Stimulated activated naive CD8-positive, alpha-beta T cell treated with anti-CD3 and anti-CD28 coated beads, Interleukin-15, Interleukin-2, amounts not matched to agents 100 ng/mL and 50 ng/mL, for 24 hours (primary cell): ENCODE measurements around the gene CLN5.
"Not testable (repeated sequence)": the region's sequence is repeated elsewhere in the genome, so short reads cannot be mapped to it uniquely, and the experiment has no call there.

Experiments used
- H3K27ac Mint-ChIP-seq: one replicate; pipeline ENCODE4 v1.8.0; 2021; ENCODE audit warnings: mild to moderate bottlenecking, mixed read lengths
- H3K27me3 Mint-ChIP-seq: one replicate; pipeline ENCODE4 v1.8.0; 2021; ENCODE audit warnings: mixed read lengths
- H3K36me3 Mint-ChIP-seq: one replicate; pipeline ENCODE4 v1.8.0; 2021; ENCODE audit warnings: low read depth, mixed read lengths
- H3K4me1 Mint-ChIP-seq: one replicate; pipeline ENCODE4 v1.8.0; 2021; ENCODE audit warnings: low read depth, mixed read lengths
- H3K4me3 Mint-ChIP-seq: one replicate; pipeline ENCODE4 v1.8.0; 2021; ENCODE audit warnings: mild to moderate bottlenecking, mixed read lengths
- H3K9me3 Mint-ChIP-seq: one replicate; pipeline ENCODE4 v1.8.0; 2021; ENCODE audit warnings: mixed read lengths

Gene CLN5

DNA sequence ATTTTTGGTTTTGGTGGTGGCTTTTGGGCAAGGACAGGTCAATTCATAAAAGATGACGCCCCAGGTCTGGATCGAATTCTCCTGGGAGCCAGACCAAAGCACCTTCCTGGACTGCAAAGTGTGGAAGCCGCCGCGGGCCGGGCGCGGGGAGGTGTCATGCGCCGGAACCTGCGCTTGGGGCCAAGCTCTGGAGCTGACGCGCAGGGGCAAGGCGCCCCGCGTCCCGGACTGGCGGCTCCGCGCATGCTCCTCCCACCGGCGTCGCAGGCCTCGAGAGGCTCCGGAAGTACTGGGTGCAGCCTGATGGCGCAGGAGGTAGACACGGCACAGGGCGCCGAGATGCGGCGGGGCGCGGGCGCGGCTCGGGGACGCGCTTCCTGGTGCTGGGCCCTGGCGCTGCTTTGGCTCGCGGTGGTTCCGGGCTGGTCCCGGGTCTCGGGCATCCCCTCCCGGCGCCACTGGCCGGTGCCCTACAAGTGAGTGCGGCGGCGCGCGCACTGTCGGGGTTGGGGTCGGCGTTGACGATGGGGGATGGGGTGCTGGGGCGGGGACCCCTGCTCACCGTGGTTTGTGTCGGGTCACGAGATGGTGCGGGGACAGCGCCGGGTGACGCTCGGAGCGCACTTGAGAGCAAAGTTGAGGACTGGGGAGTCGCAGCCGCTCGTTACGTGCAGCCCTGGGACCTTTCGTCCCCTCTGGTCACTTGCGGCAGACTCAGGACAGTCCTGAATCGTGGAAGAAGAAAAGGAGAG lies at the start of gene CLN5:
Gene CLN5, plus strand, starts transcription at position 286 of the 752 bp plus-strand sequence. Its CDS starts 18 bp downstream, at position 304.
- Mint-ChIP-seq H3K9me3 (no peaks in the 10 kb centered on the region), H3K27me3 (no peaks in the 10 kb centered on the region), H3K27ac (peak within 1 kb of the TSS; percentile 97), H3K4me1 (peaks cover 35% of the 10 kb centered on the region), H3K4me3 (peak within 1 kb of the TSS; percentile 98), H3K36me3 (peaks cover 25% of the 10 kb centered on the region)

DNA sequence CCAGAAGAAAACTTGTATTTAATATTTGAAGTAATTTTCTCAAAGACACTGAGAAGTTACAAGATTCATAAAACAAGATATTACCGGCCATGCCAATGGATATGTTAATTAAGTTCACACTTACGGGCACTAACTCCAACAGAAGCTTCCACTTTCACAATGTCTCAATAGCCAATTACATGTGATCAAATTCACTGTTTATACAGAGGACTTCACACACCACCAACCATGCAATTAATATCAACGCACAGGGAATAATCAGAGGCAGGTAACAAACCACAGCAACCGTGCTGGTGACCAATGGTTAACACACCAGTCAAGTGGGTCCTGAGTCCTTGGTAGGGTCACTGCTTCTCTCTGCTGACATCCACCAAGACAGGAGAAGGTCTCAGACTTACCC lies 49.5 kb upstream of the CLN5 start:
- Mint-ChIP-seq H3K27ac (no peak overlapping the region), H3K27me3 (peaks cover 3% of the 10 kb centered on the region)

DNA sequence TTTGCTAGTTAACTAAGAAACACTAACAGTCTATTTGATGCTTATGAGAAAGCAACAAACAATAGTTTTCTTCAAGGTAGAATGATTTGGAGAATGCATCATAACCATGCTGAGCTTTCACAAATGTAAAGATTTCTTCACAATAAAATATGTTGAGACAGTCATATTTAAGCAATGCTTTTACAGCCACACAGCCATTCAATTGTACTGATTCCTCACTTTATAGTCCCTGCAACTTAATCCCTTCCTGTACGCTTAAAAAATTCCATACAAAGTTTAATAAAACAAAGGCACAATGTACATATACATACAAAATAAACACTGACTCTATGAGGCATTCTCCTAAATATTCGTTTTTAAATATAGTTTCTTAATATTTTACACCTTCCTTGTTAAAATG lies 48.2 kb upstream of the CLN5 start:
- peaks cover 3% of the 10 kb centered on the region for H3K27me3 Mint-ChIP-seq
- H3K9me3 Mint-ChIP-seq = peaks cover 7% of the 10 kb centered on the region
- no peaks in the 10 kb centered on the region for H3K36me3 Mint-ChIP-seq
- H3K27ac Mint-ChIP-seq = no peak overlapping the region
- H3K4me1 Mint-ChIP-seq = no peaks in the 10 kb centered on the region
- no peak overlapping the region for H3K4me3 Mint-ChIP-seq

More for the DNA sequence above, 49.5 kb upstream of the CLN5 start:
- H3K4me3 Mint-ChIP-seq = no peak overlapping the region
- H3K4me1 Mint-ChIP-seq = no peaks in the 10 kb centered on the region
- peaks cover 7% of the 10 kb centered on the region for H3K9me3 Mint-ChIP-seq
- H3K36me3 Mint-ChIP-seq = no peaks in the 10 kb centered on the region

GRCh38 chr13:76944456-76944855 lies 47.4 kb upstream of the CLN5 start:
- Mint-ChIP-seq H3K36me3 (no peaks in the 10 kb centered on the region), H3K27me3 (peaks cover 3% of the 10 kb centered on the region), H3K4me1 (no peaks in the 10 kb centered on the region), H3K4me3 (no peak overlapping the region), H3K27ac (no peak overlapping the region), H3K9me3 (peaks cover 7% of the 10 kb centered on the region)

DNA sequence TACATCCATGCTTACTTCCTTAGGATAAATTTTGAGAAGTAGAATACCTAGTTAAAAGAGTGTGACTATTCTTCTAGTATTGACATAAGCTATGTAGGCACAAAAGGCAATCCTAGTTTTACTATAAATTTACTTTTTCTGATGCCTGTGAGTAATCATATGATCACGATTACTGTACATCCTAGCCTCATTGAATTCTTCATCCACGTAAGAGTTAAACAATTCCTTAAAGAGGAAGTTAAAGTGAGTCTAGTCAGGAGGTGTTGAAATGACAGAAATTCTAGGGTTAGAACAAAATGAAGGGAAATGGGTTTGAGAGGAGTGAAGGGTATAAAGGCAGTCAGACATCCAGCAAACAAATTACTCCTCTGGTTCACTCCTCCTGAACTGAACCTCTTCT lies 43.7 kb upstream of the CLN5 start, which contains the start of gene ACOD1:
Gene ACOD1, plus strand, starts transcription at position 363 of the 400 bp plus-strand sequence. CDS start 48 bp downstream, outside the sequence.
- H3K9me3 Mint-ChIP-seq = peaks cover 7% of the 10 kb centered on the region

DNA sequence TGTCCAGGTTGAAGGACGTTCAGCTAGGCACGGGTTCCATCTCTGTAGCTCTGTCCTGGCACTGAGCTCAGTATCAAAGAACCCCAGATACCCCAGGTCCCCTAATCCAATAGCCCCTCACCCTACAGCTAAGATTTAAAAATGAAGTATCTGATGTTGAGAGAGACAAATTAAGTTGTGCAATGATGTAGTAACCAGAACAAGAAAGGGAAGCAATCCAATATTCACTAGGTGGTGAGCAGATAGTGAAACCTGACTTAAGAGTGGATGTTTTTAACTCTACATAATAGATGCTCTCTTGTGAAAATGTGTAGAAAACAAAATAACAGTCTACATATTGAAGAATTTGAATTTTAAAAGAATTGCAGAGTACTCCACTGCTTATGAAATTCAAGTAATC lies 41.8 kb upstream of the CLN5 start:
- Mint-ChIP-seq H3K27ac (no peak overlapping the region), H3K36me3 (no peaks in the 10 kb centered on the region), H3K9me3 (peaks cover 7% of the 10 kb centered on the region), H3K4me3 (no peak overlapping the region), H3K4me1 (no peaks in the 10 kb centered on the region), H3K27me3 (peaks cover 13% of the 10 kb centered on the region)

More for the DNA sequence above, 43.7 kb upstream of the CLN5 start, which contains the start of gene ACOD1:
- no peak within 1 kb of the TSS for H3K4me3 Mint-ChIP-seq
- peaks cover 13% of the 10 kb centered on the region for H3K27me3 Mint-ChIP-seq
- no peaks in the 10 kb centered on the region for H3K36me3 Mint-ChIP-seq
- H3K4me1 Mint-ChIP-seq = no peaks in the 10 kb centered on the region
- no peak within 1 kb of the TSS for H3K27ac Mint-ChIP-seq

DNA sequence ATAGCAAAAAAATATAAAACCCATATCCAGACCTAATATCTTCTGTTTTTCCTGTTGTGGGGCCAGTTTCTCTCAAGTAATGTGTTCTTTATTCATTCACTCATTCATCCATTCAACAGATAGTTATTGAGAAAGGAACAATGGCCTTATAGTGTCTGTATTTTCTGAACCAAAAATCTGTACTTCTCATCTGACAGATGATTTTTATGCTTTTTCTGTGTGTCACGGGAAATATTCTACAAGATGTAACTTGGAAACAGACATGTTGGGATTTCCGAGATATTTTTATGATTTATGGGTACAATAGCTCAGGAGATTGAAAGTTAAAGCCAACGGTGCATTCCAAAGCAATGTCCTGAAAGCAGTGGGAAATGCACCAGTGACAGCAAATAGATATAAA lies 37.9 kb upstream of the CLN5 start:
- H3K27me3 Mint-ChIP-seq = peaks cover 10% of the 10 kb centered on the region
- H3K4me1 Mint-ChIP-seq = no peaks in the 10 kb centered on the region
- no peak overlapping the region for H3K27ac Mint-ChIP-seq
- peaks cover 4% of the 10 kb centered on the region for H3K9me3 Mint-ChIP-seq
- no peaks in the 10 kb centered on the region for H3K36me3 Mint-ChIP-seq
- H3K4me3 Mint-ChIP-seq = no peak overlapping the region

GRCh38 chr13:76954538-76954937 lies 37.3 kb upstream of the CLN5 start:
- Mint-ChIP-seq H3K36me3 (no peaks in the 10 kb centered on the region), H3K27ac (no peak overlapping the region), H3K4me3 (no peak overlapping the region), H3K27me3 (peaks cover 10% of the 10 kb centered on the region), H3K4me1 (no peaks in the 10 kb centered on the region), H3K9me3 (peaks cover 8% of the 10 kb centered on the region)

GRCh38 chr13:76955193-76955592 lies 36.7 kb upstream of the CLN5 start:
- Mint-ChIP-seq H3K9me3 (peaks cover 9% of the 10 kb centered on the region), H3K4me3 (no peak overlapping the region), H3K36me3 (no peaks in the 10 kb centered on the region), H3K4me1 (no peaks in the 10 kb centered on the region), H3K27ac (no peak overlapping the region), H3K27me3 (peaks cover 10% of the 10 kb centered on the region)

DNA sequence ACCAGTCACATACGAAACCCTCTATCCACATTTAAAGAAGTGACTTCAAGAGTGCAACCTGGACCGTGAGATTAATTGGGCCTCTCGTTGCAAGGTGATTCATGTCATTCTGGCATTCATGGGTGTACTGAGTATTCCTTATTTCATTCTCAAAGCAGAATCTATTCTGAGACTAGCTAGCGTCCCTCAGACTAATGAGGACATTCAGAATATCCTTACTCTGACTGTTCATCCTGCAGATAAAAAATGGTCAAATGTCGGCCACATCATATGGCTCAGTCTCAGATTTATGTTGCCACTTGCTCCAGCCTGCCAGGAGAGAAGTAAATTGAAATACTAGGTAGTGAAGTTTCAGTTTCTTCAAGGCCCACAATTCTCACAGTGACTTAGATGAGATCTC lies 36.2 kb upstream of the CLN5 start:
- peaks cover 13% of the 10 kb centered on the region for H3K9me3 Mint-ChIP-seq
- H3K4me1 Mint-ChIP-seq = no peaks in the 10 kb centered on the region
- H3K36me3 Mint-ChIP-seq = peaks cover 4% of the 10 kb centered on the region
- H3K27ac Mint-ChIP-seq = no peak overlapping the region
- no peak overlapping the region for H3K4me3 Mint-ChIP-seq
- peaks cover 8% of the 10 kb centered on the region for H3K27me3 Mint-ChIP-seq

DNA sequence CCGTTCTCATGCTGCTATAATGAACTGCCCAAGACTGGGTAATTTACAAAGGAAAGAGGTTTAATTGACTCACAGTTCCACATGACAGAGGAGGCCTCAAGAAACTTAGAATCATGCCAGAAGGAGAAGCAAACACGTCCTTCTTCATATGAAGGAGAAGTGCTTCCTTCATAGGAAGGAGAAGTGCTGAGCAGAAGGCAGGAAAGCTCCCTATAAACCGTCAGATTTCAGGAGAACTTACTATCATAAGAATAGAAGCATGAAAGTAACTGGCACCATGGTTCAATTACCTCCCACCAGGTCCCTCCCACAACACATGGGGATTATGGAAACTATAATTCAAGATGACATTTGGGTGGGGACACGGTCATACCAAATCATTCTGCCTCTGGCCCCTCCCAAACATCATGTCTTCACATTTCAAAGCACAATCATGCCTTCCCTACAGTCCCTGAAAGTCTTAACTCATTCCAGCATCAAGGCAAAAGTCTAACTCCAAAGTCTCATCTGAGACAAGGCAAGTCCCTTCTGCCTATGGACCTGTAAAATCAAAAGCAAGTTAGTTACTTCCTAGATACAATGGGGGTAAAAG lies 32.9 kb upstream of the CLN5 start:
- Mint-ChIP-seq H3K4me3 (no peak overlapping the region), H3K27ac (no peak overlapping the region), H3K27me3 (no peaks in the 10 kb centered on the region), H3K36me3 (peaks cover 6% of the 10 kb centered on the region), H3K9me3 (peaks cover 21% of the 10 kb centered on the region), H3K4me1 (no peaks in the 10 kb centered on the region)

DNA sequence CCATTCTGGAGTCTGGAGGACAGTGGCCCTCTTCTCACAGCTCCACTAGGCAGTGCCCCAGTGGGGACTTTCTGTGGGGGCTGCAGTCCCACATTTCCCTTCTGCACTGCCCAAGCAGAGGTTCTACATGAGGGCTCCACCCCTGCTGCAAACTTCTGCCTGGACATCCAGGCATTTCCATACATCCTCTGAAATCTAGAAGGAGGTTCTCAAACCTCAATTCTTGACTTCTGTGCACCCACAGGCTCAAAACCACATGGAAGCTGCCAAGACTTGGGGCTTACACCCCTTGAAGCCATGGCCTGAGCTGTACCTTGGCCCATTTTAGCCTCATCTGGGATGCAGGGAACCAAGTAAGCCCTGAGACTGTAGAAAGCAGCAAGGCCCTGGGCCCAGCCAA lies 32.1 kb upstream of the CLN5 start:
- not testable (repeated sequence) for H3K4me1 Mint-ChIP-seq, H3K27ac Mint-ChIP-seq, H3K27me3 Mint-ChIP-seq, H3K4me3 Mint-ChIP-seq, H3K36me3 Mint-ChIP-seq
- H3K9me3 Mint-ChIP-seq = peaks cover 21% of the 10 kb centered on the region

DNA sequence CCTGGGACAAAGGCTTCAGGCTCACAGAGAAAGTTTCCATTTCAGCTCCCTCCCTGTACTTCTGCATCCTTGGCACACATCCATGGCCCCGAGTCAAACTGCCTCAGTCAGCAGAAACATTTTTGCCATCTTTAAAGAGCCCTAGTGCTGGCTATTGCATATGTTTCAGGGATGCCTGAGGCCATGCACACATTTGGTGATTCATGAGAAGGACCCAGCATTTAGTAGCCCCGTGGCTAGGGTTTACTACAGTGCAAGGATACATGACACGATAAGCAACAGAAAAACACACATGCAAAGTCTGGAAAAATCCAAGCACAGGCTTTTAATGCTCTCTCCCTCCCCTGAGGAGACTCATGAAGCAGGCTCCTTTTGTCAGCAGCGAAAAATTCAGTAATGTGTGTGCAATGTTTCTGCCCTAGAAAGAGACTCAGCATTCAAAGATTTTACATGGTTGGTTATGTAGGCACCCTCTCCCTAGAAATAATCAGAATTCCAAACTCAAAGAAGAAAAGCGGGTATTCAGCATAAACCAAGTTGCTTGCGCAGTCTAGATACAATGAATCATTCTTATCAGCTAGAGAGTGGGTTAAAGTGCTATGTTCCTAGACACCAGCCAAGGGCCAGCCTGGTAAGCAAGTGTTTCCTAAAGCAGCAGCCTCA lies 26.0 kb upstream of the CLN5 start:
- Mint-ChIP-seq H3K4me3 (no peak overlapping the region), H3K36me3 (no peaks in the 10 kb centered on the region), H3K27me3 (peaks cover 5% of the 10 kb centered on the region), H3K9me3 (peaks cover 5% of the 10 kb centered on the region), H3K4me1 (no peaks in the 10 kb centered on the region), H3K27ac (no peak overlapping the region)

DNA sequence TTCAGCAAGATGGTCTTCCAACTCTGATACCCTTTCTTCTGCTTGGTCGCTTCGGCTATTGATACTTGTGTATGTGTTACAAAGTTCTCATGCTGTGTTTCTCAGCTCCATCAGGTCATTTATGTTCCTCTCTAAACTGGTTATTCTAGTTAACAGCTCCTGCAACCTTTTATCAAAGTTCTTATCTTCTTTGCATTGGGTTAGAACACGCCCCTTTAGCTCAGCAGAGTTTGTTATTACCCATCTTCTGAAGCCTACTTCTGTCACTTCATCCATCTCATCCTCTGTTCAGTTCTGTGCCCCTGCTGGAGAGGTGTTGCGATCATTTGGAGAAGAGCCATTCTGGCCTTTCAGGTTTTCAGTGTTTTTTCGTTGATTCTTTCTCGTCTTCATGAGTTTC lies 24.9 kb upstream of the CLN5 start:
- no peak overlapping the region for H3K27ac Mint-ChIP-seq
- no peaks in the 10 kb centered on the region for H3K9me3 Mint-ChIP-seq
- H3K4me1 Mint-ChIP-seq = no peaks in the 10 kb centered on the region
- H3K4me3 Mint-ChIP-seq = no peak overlapping the region
- H3K36me3 Mint-ChIP-seq = no peaks in the 10 kb centered on the region
- H3K27me3 Mint-ChIP-seq = peaks cover 8% of the 10 kb centered on the region

DNA sequence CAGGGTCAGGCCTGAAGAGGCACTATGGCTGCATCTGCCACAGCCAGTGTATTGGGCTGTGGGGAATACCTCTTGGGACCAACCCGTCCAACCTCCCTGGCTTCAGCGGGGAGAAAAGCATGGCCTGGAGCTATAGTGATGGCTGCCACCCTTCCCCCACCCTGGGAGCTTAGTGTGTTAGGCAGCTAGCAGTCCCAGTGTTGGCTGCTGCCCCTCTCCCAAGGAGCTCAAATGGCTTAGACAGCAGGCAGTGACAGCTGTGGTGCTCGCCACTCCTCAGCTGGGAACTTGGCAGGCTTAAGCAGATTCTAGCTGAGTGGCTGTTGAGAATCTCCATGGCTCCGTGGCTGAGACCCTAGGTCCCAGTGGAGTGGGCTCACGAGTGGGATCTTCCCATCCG lies 23.8 kb upstream of the CLN5 start:
- Mint-ChIP-seq H3K36me3 (no peaks in the 10 kb centered on the region), H3K9me3 (no peaks in the 10 kb centered on the region), H3K27ac (no peak overlapping the region), H3K4me3 (no peak overlapping the region), H3K4me1 (no peaks in the 10 kb centered on the region), H3K27me3 (peaks cover 17% of the 10 kb centered on the region)
